VCaP (cell line): ENCODE data around the gene SOX1.
A peak's percentile ranks its signal among the peaks of the same experiment; 100 is the strongest.

Experiments used
- H3K27ac ChIP-seq: fragments of 450-650 bp; 2 replicates; pipeline ENCODE4 v1.5.1; 2017
- TF ChIP-seq, protein P1 (sequence below): fragments of 450-650 bp; conservative IDR thresholded peaks from 2 replicates; pipeline ENCODE4 v1.5.1; 2017; ENCODE audit warnings: mild to moderate bottlenecking, moderate library complexity

The SOX1 gene

DNA sequence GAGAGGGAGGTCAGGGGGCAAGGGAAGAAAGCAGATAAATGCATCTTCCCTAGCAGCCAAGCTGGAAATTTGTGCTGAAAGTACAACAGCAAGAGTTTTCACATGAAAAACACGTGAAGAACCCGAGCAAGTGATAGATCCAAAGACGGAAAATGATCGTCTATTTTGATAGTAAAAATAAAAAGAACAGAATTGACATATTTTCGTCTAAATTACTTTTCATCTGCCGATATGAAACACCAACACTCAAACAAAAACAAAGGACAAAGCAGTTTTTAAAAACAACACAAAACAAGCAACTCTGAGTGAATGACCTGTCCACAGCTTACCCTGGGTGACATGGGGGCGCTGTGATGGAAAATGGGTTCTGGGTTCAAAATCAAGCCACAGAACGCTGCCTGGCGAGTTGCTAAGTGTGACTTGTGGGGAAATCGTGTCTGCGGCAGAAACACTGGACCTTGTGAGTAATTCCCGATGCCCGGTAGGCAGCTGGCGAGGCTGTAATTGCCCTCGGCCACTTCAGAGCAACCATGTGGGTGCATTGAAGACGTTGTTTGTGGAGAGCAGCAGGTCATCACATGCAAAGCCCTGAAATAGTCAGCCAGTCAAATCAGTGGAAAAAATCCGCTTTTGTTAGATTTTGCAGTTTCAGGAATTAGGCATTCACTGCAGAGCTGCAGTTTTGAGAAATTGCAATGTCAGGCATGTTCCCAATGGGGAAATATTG lies 7.4 kb downstream of the SOX1 start:
- no peak overlapping the region for H3K27ac ChIP-seq
- TF ChIP-seq, protein P1, sequence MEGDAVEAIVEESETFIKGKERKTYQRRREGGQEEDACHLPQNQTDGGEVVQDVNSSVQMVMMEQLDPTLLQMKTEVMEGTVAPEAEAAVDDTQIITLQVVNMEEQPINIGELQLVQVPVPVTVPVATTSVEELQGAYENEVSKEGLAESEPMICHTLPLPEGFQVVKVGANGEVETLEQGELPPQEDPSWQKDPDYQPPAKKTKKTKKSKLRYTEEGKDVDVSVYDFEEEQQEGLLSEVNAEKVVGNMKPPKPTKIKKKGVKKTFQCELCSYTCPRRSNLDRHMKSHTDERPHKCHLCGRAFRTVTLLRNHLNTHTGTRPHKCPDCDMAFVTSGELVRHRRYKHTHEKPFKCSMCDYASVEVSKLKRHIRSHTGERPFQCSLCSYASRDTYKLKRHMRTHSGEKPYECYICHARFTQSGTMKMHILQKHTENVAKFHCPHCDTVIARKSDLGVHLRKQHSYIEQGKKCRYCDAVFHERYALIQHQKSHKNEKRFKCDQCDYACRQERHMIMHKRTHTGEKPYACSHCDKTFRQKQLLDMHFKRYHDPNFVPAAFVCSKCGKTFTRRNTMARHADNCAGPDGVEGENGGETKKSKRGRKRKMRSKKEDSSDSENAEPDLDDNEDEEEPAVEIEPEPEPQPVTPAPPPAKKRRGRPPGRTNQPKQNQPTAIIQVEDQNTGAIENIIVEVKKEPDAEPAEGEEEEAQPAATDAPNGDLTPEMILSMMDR: peak; percentile 33

DNA sequence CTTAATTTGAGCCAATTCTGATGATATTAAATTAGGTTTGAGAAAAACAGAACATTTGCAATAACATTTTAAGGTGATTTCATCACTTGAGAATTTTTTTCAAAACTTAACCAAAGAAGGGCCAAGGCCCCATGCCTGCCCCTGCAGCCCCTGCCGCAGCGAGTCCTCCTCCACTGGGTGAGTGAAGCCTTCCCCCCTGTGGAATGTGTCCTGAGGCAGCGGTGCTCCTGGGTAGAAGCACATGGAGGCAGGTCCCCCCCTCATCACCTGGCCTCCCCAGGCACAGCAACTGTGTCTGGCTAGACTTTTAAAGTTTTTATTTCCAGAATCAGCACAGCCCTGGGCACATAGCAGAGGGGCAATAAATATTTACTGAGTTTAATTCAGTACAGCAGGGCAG lies 10.8 kb downstream of the SOX1 start:
- TF ChIP-seq, protein P1: 0 out of 2 replicates have a peak, but pooled peaks have one; percentile 1
- no peak overlapping the region for H3K27ac ChIP-seq

DNA sequence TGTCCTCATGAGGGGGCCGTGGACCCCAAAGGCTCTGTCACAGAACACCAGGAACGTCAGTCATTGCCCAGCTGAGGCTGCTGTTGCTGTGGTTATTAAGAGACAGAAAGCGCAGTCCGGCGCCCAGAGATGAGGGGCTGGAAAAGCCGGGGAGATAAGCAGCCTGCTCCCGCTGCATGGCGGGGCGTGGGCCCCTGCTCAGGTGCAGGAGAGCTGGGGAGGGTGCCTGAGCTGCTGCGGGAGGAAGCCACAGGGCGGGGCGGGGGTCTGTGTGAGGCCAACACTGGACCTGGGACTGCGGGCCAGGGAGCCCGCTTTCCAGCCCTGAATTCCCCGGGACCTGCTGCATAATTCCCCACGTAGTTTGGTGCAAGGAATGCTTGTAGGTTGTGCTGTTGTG lies 11.3 kb downstream of the SOX1 start:
- H3K27ac ChIP-seq: no peak overlapping the region
- TF ChIP-seq, protein P1: 0 out of 2 replicates have a peak, but pooled peaks have one; percentile 5

DNA sequence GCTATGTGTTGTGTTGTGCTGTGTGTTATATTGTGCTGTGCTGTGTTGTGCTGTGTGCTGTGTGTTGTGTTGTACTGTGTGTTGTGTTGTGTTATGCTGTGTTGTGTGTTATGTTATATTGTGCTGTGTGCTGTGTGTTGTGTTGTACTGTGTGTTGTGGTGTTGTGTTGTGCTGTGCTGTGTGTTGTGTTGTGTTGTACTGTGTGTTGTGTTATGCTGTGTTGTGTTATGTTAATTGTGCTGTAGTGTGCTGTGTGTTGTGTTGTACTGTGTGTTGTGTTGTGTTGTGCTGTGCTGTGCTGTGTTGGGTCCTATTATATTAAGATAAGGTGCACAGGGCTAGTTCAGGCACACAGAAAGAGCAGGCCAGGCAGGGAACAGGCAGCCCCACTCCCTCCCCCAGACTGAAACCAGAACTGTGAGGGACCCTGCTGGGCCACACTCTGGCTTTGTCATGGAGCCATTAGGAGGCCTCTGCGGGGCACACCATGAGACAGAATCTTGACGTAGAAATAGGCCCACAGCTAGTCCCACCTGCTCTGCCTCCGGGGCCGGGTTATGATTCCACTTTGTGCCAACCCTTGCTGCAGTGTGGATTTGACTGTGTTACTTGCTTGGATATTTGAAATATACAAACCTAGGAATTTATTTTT lies 12.1 kb downstream of the SOX1 start:
- H3K27ac ChIP-seq: no peak overlapping the region
- TF ChIP-seq, protein P1: no peak

DNA sequence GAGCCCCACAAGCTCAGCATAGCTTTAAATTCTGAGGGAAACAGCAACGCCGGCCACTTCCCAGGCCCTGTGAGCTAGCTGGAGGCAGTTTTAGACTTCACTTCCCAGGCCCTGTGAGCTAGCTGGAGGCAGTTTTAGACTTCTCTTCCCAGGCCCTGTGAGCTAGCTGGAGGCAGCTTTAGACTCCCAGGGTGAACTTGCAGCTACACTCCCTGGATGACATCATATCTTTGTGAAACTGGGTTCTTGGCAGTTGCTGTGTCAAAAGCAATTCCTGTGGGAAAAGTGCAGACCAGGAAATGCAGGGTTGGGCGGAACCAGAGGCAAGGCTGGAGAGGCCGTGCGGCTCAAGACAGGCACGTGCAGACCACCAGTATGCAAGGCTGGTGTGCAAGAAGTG lies 12.7 kb downstream of the SOX1 start:
- H3K27ac ChIP-seq: no peak overlapping the region
- TF ChIP-seq, protein P1: no peak

DNA sequence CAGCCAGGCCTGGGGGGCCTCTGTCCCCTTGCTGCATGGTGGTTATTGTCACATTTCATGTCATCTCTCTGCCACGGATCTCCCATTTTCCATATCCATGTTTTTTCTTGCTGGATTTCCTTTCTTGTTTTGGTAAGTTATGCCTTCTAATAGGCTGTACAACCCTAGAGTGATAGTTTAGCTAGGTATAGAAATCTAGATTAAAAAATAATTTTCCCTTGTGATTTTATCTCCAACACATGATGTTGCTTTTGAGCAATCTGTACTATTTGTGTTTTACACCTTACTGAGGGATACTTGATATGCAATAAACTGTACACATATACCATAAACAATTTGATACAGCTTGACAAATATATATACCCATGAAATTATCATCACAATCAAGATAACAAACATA lies 17.0 kb downstream of the SOX1 start:
- TF ChIP-seq, protein P1: no peak

DNA sequence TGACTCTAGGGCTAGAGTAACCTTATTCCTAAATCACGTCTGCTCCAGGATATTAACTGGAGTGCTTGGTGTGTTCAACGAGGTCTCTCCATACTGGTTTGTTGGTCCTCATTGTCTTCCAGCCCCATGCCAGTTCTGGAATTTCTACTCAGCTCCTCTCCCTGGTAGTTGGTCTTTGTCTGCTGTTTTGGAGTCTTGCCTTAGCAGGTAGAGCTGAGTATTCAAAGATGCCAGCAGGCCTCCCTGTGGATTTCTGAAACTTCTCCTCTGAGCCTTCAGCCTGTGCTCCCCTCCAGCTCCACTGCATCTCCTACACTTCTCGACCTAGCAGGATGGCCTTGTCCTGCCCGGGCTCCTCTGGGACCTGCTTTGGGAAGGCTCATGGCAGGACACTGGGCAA lies 25.5 kb downstream of the SOX1 start:
- TF ChIP-seq, protein P1: no peak
- no peak overlapping the region for H3K27ac ChIP-seq

More for the DNA sequence above, 17.0 kb downstream of the SOX1 start:
- H3K27ac ChIP-seq: no peak overlapping the region
